Stimulated activated CD8-positive, alpha-beta memory T cell treated with anti-CD3 and anti-CD28 coated beads, Interleukin-2, amount 100 ng/mL, for 1 hour (primary cell): Measurements from ENCODE around the gene PUM2.
"Not testable (repeated sequence)": the region's sequence is repeated elsewhere in the genome, so short reads cannot be mapped to it uniquely, and the experiment has no call there.

Experiments used
- DNase-seq, 2 donors: peaks; one replicate each; pipeline ENCODE4 v3.0.0-alpha.2; 2020; ENCODE audit warnings: low read depth in 2 of 2

PUM2 gene, protein sequence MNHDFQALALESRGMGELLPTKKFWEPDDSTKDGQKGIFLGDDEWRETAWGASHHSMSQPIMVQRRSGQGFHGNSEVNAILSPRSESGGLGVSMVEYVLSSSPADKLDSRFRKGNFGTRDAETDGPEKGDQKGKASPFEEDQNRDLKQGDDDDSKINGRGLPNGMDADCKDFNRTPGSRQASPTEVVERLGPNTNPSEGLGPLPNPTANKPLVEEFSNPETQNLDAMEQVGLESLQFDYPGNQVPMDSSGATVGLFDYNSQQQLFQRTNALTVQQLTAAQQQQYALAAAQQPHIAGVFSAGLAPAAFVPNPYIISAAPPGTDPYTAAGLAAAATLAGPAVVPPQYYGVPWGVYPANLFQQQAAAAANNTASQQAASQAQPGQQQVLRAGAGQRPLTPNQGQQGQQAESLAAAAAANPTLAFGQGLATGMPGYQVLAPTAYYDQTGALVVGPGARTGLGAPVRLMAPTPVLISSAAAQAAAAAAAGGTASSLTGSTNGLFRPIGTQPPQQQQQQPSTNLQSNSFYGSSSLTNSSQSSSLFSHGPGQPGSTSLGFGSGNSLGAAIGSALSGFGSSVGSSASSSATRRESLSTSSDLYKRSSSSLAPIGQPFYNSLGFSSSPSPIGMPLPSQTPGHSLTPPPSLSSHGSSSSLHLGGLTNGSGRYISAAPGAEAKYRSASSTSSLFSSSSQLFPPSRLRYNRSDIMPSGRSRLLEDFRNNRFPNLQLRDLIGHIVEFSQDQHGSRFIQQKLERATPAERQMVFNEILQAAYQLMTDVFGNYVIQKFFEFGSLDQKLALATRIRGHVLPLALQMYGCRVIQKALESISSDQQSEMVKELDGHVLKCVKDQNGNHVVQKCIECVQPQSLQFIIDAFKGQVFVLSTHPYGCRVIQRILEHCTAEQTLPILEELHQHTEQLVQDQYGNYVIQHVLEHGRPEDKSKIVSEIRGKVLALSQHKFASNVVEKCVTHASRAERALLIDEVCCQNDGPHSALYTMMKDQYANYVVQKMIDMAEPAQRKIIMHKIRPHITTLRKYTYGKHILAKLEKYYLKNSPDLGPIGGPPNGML

DNA sequence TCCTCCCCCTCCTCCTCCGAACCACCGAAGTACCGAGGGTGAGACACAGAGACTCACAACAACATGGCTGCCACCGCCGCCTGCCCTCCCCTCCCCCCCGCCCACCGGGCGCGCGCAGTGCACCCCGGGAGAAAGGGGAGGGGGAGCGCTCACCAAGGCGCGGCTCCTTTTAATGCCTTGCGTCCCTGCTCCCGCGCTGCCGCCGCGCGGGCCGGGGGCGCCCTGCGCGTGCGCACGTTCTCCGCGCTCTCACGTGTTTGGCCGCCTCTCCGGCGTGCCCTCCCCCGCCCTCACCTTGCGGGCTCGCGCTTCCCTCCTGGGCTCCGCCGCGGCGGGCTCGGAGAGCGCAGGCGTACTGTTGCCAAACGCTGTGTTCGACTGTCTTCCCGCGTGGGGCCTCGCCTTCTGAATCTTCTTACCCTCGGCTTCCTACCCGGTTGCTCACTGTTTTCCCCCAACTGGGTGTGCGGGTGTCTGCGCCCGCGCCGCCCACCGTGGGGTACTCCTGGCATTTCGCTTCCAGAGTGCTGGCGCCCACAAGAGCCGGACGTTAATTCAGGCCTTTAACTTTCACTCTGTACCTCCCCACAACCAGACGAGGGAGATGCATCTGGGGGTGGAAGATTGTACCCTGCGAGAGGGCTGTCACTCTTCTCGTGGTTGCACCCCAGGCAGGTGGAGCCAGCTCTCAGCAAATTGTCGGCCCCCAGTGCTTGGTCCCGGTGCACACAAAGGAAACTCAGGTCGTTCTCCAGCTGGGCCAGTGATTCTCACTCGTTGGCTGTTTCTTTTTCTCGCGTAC is at the start of gene PUM2:
PUM2 (minus strand) TSS at position 92 of the 802 bp plus-strand sequence. CDS start 23,484 bp downstream, outside the sequence.
- peak; percentile 90 to 92 for DNase-seq

DNA sequence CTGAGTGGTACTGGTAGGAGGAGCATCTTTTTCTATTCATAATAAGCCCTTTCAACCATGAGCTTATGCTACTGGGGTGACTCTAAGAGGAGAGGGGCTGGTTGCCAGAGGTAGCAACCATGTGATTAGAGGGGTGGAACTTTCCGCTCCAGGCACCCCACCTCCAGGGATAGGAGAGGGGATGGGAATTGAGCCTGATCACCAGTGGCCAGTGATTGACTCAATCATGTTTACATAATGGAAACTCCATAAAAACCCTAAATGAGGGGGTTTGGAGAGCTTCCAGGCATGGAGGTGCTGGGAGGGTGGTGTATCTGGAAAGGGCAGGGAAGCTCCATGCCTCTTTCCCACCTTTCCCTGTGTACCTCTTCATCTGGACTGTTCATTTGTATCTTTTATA is 49.7 kb upstream of the PUM2 start:
- DNase-seq = no peak

DNA sequence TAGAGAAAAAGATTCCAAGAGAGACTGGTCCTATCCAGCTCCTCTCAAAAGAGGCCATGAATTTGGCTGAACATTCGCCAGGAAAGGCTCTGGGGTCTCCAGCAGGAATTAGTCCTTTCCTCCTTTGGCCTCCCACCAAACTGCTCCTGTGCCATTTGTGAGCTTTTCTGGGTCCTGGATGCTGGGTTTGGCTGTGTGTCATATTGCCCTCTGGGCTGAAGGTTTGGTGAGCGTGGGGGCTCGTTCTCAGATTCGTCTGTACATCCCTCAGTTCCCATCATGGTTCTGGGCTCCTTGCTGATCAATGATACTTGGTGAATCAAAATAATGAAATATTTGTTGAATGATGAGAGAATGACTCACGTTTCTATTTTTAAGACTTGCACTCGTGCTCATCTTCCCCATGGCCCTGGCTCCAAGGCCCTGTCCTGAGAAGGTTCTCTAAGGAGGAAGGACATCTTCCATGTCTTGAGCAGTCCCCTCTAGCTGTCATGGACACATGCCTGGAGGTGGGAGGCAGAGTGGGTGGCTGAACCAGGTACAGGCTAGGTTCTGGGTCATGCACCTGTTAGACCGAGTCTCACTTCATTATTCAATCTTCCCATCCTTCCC is 48.4 kb upstream of the PUM2 start:
- no peak for DNase-seq

DNA sequence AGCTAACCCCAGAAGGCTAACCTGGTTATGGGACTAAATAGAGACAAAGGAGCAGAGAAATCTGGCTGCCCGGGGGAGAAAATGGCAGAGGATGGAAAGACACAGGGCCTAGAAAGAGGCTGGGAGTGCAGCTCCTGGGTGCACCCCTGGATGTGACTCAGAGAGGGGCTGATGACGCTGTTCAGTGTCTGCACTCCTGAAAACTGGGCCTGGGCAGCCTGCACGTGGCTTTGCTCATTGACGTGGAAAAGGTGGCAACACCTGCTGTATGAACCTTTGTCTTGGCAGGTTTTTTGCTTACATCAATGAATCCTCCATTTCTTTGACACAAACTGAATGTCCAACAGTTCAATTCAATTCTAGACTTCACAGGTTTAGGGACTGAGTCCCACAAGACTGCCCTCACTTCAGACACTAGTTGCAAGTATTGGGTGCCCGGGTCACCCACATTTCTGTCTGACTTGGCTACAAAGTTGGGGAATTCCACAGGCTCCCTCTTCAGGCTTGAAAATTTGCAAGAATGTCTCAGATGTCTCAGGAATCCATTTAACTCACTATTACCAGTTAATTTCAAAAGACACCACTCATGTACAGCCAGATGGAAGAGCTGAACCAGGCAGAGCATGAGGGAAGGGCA is 47.3 kb upstream of the PUM2 start:
- DNase-seq = no peak

DNA sequence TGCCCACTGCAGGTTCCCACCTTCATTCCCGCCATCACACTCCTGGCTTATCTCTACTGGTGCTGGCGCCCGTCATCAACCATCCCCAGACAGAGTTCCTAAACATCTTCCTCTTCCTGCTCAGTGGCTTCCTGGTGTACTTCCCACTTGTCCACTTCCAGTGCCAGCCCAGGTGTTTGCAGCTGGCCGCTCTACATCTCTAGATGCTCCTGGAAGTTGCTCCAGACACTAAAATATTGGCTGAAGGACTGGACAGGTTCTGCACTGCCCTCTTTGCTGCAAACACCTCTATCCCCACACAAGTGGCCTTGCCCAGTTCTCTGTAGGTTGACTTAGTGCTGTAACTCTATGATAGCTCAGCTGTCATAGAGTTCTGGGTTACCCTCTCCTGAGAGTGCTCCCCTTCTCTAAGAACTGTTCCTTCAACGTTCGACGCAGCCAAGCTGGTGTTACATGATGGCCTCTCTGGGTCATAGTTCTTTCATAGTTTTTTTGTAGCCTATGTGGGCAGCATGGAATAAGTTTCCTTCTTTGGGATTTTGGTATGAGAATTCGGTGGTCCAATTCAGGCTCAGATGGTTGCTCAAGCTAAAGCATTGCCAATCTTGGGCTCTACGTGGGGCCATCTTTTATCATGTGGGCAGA is 45.8 kb upstream of the PUM2 start:
- no peak for DNase-seq

DNA sequence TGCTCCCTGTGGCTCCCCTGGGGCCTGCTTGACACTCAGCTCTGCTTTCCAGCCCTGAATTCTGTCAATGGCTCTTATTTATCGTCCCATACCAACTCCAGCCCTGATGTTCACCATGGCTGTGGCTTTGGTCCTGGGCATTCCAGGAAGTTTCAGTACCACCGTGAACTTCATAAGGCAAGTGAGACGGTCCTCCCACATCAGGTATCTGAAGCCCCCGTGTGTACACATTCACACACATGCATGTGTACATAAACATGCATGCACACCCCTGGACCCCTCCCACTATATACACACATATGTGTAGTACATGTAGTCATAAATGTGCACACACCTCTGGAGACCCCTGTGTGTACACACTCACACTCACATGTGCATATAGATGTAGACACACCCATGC is 43.3 kb upstream of the PUM2 start:
- no peak for DNase-seq

DNA sequence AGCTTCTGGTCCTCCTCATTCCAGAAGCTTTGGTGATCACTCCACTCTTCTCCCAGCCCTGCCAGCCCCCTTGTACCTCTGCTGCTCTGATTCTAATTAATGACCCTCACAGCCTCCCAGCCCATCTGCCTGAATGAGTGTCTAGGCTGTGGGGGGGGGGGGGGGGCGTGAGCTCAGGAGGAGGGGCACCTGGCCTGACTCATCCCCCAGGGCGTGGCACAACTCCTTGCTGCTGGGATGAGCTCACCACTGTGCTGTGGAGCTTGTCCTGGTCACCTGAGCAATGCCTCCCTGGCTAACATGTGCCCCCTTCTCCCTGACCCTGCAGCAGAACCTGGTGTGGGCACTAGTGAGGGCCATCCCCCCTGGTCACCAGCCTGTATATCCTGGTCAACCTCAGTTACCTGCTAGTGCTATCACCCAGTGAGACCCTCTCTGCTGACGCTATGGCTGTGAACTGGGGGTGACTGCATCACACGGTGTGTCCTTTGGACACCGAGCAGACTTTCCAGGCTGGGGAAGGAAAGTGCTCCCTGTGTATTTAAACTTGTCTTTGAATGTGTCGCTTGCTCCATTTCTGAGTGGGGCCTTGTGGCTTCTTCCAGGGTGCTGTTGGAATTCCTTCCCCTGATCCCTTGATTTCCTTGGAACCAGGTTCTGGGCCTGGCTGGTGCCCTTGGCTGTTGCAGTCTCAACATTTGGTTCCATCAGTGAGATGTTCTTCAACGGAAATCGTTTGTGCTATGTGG is 41.5 kb upstream of the PUM2 start:
- no peak for DNase-seq

DNA sequence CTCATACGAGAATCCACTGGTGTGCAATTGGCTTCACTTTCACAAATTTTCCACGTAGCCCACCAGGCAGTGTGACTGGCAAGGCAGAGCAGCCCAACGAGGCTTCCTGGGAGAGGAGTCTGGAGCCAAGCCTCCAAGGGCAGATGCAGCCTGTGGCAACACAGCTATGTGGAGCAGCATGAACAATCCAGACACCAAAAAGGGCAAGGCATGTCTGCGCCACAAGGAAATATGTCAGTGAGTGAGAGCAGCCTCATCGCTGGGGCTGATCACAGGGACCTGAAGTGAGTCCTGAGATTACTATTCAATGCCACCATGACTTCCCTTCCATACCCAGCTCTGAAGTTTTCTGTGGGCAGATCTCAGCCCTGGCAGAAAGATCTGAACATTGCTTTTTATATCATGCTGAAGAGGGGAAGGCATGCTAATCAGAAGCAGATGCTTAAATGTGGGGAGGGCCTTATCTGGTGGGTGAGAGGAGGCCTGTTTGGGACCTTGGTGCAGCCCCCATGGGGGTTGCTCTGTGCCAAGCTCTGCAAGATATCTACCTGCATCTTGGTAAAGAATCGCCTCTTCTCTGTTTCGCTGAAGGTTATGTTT is 40.0 kb upstream of the PUM2 start:
- DNase-seq = no peak

DNA sequence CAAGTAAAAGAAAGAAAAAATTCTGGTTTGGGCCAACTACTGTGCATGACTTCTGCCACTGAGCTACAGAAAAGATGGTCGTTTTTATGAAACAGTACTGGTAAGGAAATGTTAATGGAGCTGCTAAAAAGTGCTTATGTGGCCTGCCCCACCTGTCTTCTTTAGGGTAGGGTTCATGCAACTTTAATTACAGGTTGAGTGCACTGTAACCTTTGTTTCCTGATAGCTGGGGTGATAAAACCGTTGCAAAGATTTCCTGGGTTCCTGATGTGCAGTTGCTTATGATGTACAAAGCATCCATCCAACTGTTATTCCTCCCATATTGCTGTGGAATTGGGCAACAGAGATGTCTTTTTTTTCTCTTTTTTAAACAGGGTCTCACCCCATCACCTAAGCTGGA is 34.3 kb upstream of the PUM2 start:
- no peak for DNase-seq

DNA sequence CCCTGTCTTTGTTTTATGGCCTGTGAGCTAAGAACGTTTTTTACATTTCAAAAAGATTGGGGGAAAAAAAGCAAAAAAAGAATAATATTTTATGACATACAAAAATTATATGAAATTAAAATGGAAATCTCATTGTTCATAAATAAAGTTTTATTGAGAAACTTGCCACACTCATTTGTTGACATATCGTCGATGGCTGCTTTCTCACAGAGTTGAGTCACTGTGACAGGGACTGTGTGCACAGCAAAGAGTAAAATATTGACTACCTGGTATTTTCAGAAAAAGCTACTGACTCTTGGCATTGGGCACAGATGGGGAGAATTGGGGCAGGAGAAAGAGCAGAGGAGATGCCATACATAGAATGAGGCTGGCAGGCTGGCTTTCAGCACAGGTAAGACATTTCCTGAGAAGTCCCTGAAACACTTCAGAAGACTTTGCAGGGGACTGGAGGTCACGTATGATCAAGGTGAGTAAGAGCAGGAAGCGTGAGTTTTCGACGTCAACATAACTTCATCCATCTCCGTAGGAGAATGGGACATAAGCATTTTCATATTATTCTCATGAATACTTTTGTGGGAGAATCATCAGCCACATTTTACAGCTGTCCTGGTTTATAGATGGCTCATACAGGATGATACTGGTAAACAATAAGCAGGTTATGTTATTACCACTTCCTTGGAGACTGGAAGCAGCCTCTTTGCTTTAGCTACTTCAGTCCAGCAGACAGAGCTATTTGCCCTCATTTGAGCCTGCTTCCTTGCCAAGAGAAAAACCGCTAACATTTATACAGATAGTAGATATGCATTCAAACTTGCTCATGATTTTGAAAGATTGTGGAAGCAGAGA is 32.5 kb upstream of the PUM2 start:
- no peak for DNase-seq

DNA sequence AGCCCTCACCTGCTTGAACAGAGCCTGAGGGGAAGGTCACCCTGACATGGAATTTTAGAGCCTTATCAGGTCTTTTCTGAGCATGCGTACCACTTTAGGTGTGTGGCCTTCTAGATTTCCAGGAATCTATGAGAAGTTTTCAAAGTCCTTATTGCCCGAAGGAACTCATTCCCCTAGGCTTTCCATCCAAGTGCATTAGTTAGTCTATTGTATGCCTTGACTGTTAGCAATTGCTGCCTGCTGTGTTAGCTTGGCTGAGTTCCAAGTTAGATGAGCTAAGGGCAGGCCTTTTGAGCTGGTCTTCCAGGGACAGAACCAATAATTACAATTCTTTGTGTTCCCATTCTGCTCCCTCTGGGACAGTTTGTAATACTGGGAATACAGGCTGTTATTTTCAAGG is 30.8 kb upstream of the PUM2 start:
- no peak for DNase-seq

DNA sequence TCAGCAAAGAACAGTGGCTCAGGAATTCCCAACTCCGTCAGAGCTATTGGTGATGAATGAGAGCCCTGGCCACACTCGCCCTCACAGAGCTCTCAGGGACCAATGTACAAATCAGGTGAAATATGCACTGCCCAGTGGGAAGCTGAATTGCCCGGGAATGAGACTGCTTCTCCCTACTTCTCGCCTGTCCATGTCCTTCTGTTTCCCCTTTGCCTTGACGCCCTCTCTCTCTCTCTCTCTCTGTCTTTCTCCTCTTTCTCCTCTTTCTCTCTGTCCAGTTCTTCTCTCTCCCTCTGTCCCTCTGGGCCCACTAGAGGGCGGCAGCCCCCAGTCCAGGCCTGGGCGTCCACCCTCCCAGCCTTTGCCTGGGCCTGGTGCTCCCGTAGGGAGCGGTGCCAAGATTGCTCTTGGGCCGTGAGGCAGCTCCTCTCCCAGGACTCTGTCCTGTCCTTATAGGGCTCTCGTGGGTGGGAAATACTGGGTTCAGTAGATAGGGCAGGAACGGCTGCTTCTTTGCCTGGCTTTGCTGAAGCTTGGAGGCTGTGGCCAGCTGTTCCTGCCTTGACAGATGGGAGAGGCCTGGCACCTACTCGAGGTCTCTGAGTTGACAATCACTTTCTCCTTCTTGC is 28.4 kb upstream of the PUM2 start:
- no peak for DNase-seq

DNA sequence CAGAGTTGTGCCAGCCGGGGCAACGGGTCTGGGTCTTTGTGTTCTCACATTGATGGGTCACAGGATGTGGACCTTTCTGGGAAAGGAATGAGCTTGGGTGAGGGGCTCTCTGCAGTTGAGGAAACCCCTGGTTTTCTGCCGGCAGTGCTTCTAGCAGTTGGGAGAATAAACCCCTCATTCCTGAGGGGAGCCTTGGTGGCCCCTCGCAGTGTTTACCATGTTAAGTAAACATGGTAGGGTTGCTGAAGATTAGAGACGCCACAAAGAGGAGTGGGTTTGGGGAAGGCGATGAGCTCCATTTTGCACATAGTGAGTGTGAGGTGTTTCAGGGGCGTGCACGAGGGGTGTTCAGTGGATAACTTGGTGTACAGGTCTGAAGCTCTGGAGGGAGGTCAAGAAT is 27.7 kb upstream of the PUM2 start:
- DNase-seq = no peak

DNA sequence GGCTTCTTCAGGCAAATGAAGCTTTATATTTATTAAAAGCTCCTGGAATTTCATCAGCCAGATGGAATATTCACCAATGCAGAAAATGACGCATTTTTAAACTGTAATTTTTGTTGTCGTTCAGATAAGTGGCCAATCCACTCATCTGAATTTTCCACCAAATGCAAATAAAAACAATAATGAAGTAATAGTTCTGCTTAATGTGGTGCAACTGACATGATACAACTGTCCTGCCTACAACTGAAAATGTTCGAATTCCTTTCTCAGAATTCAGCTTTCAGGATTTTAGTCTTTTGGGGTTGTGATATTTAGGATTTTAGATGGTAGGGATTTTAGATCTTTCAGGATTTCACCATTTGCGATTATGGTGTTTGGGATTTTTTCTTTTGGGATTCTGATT is 27.1 kb upstream of the PUM2 start:
- no peak for DNase-seq

DNA sequence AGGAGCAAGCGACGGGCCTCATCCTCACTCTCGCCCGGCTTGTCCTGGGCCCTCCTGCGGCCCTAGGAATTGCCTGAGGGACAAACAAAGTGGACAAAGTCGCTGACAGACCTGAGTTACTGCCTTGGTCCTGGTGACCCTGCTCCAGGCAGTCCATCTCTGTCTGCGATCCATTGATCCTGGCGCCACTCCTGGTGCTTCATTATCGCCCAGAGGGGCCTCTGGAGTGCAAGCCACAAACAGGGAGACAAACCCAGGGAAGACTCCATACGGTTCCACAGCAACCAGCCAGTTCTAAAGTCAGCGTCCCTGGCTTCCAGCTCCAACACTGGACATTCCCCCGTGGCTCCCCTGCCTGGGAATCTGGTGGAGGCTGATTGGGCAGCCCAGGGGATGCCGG is 24.3 kb upstream of the PUM2 start:
- not testable (repeated sequence) for DNase-seq

DNA sequence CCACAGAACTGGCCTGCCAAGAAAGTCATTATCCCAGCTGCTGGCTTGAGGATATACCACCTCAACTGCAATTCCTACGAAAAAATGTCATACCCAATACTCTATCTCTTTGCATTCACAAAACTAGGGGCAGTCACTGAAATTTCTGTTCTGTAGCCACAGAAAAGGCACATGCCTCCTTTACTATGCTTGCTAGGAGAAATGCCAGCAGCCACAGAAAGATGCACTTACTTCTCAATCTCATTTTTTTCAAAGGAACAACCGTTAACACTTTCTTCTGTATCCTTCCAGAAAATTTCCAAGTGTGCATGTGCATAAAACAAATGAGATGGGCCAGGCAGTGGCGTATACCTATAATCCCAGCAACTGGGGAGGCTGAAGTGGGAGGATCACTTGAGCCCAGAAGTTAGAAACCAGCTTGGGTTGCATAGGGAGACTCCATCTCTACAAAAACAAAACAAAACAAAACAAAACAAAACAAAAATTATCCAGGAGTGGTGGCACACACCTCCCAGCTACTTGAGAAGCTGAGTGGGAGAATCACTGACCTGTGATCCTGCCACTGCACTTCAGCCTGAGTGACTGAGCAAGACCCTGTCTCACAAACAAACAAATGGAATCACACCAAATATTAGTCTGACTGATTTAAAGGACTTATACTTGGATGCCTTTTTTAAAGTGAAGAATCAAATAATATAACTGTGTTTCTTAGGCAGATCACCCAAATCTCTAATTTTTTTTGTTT is 22.4 kb upstream of the PUM2 start:
- DNase-seq = no peak
